Measurements from ENCODE around the gene SPP2. TPM values are rescaled to one million over a fixed set of nuclear protein-coding genes. Genes with fewer than 3 reads are reported as not detected.

The SPP2 gene
- total RNA-seq, 1 experiment from 2014 or later, result not detected

GRCh38 chr2:234110219-234110618, 59.7 kb downstream of the SPP2 start:
- Histone ChIP-seq H3K14ac (ENCODE audit: insufficient read depth, low read length) (no peak overlapping the region), H2BK15ac (ENCODE audit: low read depth, low read length) (no peak overlapping the region), H3K4ac (ENCODE audit: low read depth, low read length) (no peak overlapping the region), H3K4me1 (ENCODE audit: insufficient read depth, low read length) (no peaks in the 10 kb centered on the region), H2AK5ac (ENCODE audit: insufficient read length, low read length) (no peak overlapping the region), H4K8ac (replicated peaks; ENCODE audit: insufficient read length, low read depth, low read length) (no peak overlapping the region), H3K4me2 (ENCODE audit: insufficient read depth, insufficient read length, low read length) (no peak overlapping the region), H3K9ac (ENCODE audit: extremely low read depth, insufficient read length, low read length) (no peak overlapping the region), H2BK20ac (ENCODE audit: low read depth, low read length, poor library complexity, severe bottlenecking) (no peak overlapping the region), H4K20me1 (ENCODE audit: control insufficient read depth, insufficient read depth, insufficient read length) (no peaks in the 10 kb centered on the region), H4K91ac (ENCODE audit: insufficient read length, low read depth, low read length) (no peak overlapping the region), H3K56ac (ENCODE audit: insufficient read length, low read depth, low read length) (no peak overlapping the region), H3K27ac (ENCODE audit: insufficient read length, low read depth, low read length) (no peak overlapping the region), H3T11ph (ENCODE audit: low read length) (no peak overlapping the region), H2BK5ac (ENCODE audit: insufficient read length, low read length) (no peak overlapping the region), H3K27me3 (ENCODE audit: insufficient read depth, low read length) (no peaks in the 10 kb centered on the region), H3K79me2 (ENCODE audit: insufficient read depth, low read length) (no peaks in the 10 kb centered on the region), H2AFZ (ENCODE audit: low read length) (no peak overlapping the region), H3K9me3 (ENCODE audit: control insufficient read depth, low read depth, low read length) (no peaks in the 10 kb centered on the region), H2BK12ac (ENCODE audit: insufficient read length, low read depth, low read length) (no peak overlapping the region), H3K18ac (ENCODE audit: insufficient read length, low read depth, low read length) (no peak overlapping the region), H3K23ac (ENCODE audit: insufficient read length, low read depth, low read length) (no peak overlapping the region), H2BK120ac (ENCODE audit: low read depth, low read length, poor library complexity, severe bottlenecking) (no peak overlapping the region), H3K23me2 (ENCODE audit: insufficient read length, low read depth, low read length, poor library complexity, severe bottlenecking) (no peaks in the 10 kb centered on the region), H4K5ac (ENCODE audit: insufficient read length, low read depth, low read length) (no peak overlapping the region), H3K79me1 (ENCODE audit: insufficient read depth, low read depth, low read length, poor library complexity, severe bottlenecking) (no peaks in the 10 kb centered on the region)
- no peak overlapping the region for H3K27ac Mint-ChIP-seq
- H3K9me3 Mint-ChIP-seq, result peaks cover 2 to 3% of the 10 kb centered on the region in 2 experiments; a peak in 3 of 5 replicates
- H3K27me3 Mint-ChIP-seq (ENCODE audit: low read depth), result peaks cover 19% of the 10 kb centered on the region
- no peak for TF ChIP-seq CTCF (conservative IDR thresholded peaks at IDR 0.05)
- no peaks in the 10 kb centered on the region for H3K4me1 Mint-ChIP-seq
- H3K36me3 Mint-ChIP-seq (ENCODE audit: insufficient read depth in 1 of 3, low read depth in 3 of 3), result no peaks in the 10 kb centered on the region
- no peak overlapping the region for H3K4me3 Mint-ChIP-seq
- DNase-seq, result no peak

All from H9 (cell line).